ENCODE results near the gene SRRM3. TPM values are rescaled to one million over a fixed set of nuclear protein-coding genes. Genes with fewer than 3 reads are reported as not detected.
"Not testable (repeated sequence)": the region's sequence is repeated elsewhere in the genome, so short reads cannot be mapped to it uniquely, and the experiment has no call there.

The SRRM3 gene
- polyA plus RNA-seq, 3 donors from 2014 or later = not detected

GRCh38 chr7:76286842-76287403 lies 85.2 kb downstream of the SRRM3 start:
- no peak for DNase-seq
- H3K27me3 Mint-ChIP-seq (ENCODE audit: low read depth in 3 of 3) = peaks cover 4 to 12% (median 8%) of the 10 kb centered on the region in 3 donors
- no peak overlapping the region for H3K27ac Mint-ChIP-seq
- H3K4me1 Mint-ChIP-seq = peaks cover 10 to 16% of the 10 kb centered on the region in 2 donors
- H3K36me3 Mint-ChIP-seq = no peaks in the 10 kb centered on the region
- H3K4me3 Mint-ChIP-seq = no peak overlapping the region
- no peaks in the 10 kb centered on the region for H3K9me3 Mint-ChIP-seq

GRCh38 chr7:76290847-76291350 lies 89.2 kb downstream of the SRRM3 start:
- H3K36me3 Mint-ChIP-seq; H3K27ac Mint-ChIP-seq; DNase-seq; H3K27me3 Mint-ChIP-seq (ENCODE audit: low read depth in 3 of 3); H3K4me3 Mint-ChIP-seq; H3K4me1 Mint-ChIP-seq; H3K9me3 Mint-ChIP-seq: not testable (repeated sequence)

DNA sequence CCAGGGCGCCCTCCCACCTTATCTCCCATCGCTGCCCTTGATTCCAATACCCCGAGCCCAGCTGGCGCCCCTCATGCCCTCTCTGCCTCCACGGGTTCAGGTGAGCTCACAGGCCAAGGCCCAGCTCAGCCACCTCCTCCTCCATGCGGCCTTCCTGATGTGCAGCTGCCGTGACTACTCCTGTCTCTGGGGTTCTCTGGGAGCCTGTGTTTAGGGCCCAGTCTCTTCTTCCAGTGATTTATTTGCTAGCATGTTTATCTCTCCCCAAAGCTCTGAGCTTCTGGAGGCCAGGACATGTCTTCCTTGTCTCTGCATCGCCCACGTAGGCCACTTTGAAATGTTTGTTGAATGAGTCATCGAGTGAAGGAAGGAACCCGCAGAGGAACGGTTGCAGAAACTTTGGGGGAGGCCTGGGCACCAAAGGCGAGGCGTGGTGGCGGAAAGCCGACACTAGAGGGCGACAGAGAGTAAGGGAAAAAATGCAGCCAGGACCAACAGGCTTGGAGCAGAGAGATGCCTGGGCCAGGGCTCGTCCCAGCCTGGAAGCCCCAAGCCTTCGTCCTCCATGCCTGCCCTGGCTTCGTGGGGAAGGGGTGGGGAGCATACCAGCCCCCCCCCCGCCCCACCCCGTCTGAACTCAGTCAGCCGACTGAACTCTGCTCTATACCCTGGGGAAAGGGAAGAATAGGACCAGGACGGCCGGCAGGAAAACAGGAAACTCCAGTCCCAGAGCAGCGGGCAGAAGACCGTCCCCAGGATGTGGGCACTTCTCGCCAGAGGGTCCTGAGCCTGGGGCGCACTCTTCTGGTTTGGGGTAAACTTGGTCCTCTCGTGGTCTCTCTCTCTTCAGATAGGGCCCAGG lies 89.9 kb downstream of the SRRM3 start:
- Mint-ChIP-seq H3K36me3 (no peaks in the 10 kb centered on the region), H3K27me3 (ENCODE audit: low read depth in 3 of 3) (peaks cover 3 to 5% (median 3%) of the 10 kb centered on the region in 3 donors), H3K4me3 (no peak overlapping the region), H3K4me1 (peaks cover 4 to 5% of the 10 kb centered on the region in 2 donors), H3K9me3 (no peaks in the 10 kb centered on the region), H3K27ac (peak overlapping the region in 1 of 6 donors; percentile 19)
- DNase-seq = peak; percentile 75 to 79 (median 76)

DNA sequence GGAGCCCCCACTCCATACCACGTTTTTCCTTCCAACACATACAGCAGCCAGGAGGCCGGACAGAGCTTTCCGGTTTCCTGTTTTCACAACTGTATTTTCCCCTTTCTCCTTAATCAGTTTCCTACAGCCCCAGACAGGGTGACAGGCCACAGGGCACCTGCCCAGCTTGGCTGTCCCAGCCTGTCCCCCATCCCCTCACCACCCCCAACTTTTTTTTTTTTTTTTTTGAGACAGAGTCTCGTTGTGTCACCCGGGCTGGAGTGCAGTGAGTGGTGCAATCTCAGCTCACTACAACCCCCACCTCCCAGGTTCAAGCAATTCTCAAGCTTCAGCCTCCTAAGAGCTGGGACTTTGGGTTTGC lies 90.5 kb downstream of the SRRM3 start:
- Mint-ChIP-seq H3K4me1 (peaks cover 4 to 5% of the 10 kb centered on the region in 2 donors), H3K27me3 (ENCODE audit: low read depth in 3 of 3) (peaks cover 3 to 5% (median 3%) of the 10 kb centered on the region in 3 donors), H3K4me3 (no peak overlapping the region), H3K36me3 (no peaks in the 10 kb centered on the region), H3K9me3 (no peaks in the 10 kb centered on the region), H3K27ac (no peak overlapping the region)
- no peak for DNase-seq

- not testable (repeated sequence) for H3K27me3 Mint-ChIP-seq (ENCODE audit: low read depth in 3 of 3); H3K4me1 Mint-ChIP-seq; H3K27ac Mint-ChIP-seq; H3K4me3 Mint-ChIP-seq; DNase-seq; H3K36me3 Mint-ChIP-seq; H3K9me3 Mint-ChIP-seq
These were observed 91.2 kb downstream of the SRRM3 start for GRCh38 chr7:76292911-76293310.

DNA sequence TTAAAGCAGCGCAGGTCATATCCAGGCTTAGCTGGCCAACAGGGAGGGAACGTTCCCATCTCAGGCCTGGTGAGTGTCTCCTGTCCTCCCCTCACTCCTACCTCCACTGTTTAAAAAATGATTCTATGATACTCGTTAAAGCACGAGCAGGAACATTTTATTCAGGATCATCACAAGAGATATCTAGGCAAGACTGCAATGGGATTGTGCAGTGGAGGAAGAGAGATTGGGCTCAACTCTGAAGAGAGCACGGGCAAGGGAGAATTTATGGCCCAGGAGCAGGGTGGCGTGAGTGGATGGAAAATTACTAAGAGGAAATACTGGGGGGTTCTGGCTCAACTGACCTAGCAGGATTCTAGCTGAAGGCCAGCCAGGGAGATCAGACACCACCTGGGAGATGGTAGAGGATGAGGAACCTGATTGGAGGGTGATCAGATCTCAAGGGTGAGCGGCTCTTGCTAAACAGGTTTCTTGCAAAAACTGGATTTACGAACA lies 91.8 kb downstream of the SRRM3 start:
- no peak for DNase-seq
- Mint-ChIP-seq H3K36me3 (no peaks in the 10 kb centered on the region), H3K4me1 (peaks cover 4 to 5% of the 10 kb centered on the region in 2 donors), H3K27ac (no peak overlapping the region), H3K4me3 (no peak overlapping the region), H3K27me3 (ENCODE audit: low read depth in 3 of 3) (peaks cover 0 to 5% (median 3%) of the 10 kb centered on the region in 3 donors), H3K9me3 (no peaks in the 10 kb centered on the region)

- Mint-ChIP-seq H3K9me3 (no peaks in the 10 kb centered on the region), H3K4me3 (no peak overlapping the region), H3K36me3 (no peaks in the 10 kb centered on the region), H3K4me1 (peaks cover 4 to 5% of the 10 kb centered on the region in 2 donors), H3K27me3 (ENCODE audit: low read depth in 3 of 3) (peaks cover 0 to 3% (median 3%) of the 10 kb centered on the region in 3 donors), H3K27ac (no peak overlapping the region)
- no peak for DNase-seq
These were observed 92.8 kb downstream of the SRRM3 start for GRCh38 chr7:76294344-76295024.

- Mint-ChIP-seq H3K4me3 (no peak overlapping the region), H3K27me3 (ENCODE audit: low read depth in 3 of 3) (peaks cover 0 to 3% (median 2%) of the 10 kb centered on the region in 3 donors), H3K9me3 (no peaks in the 10 kb centered on the region), H3K36me3 (no peaks in the 10 kb centered on the region), H3K27ac (no peak overlapping the region), H3K4me1 (peaks cover 1 to 2% of the 10 kb centered on the region in 2 donors)
- peak in 1 of 3 donors; percentile 8 for DNase-seq
These were observed 95.3 kb downstream of the SRRM3 start for GRCh38 chr7:76296743-76297740.

GRCh38 chr7:76300166-76300731 lies 98.6 kb downstream of the SRRM3 start:
- peaks cover 15 to 19% of the 10 kb centered on the region in 2 donors for H3K4me1 Mint-ChIP-seq
- no peak for DNase-seq
- peaks cover 2 to 7% (median 4%) of the 10 kb centered on the region in 3 donors for H3K27me3 Mint-ChIP-seq (ENCODE audit: low read depth in 3 of 3)
- no peaks in the 10 kb centered on the region for H3K9me3 Mint-ChIP-seq
- H3K4me3 Mint-ChIP-seq = peak overlapping the region in 1 of 5 donors; percentile 18
- no peak overlapping the region for H3K27ac Mint-ChIP-seq
- no peaks in the 10 kb centered on the region for H3K36me3 Mint-ChIP-seq

DNA sequence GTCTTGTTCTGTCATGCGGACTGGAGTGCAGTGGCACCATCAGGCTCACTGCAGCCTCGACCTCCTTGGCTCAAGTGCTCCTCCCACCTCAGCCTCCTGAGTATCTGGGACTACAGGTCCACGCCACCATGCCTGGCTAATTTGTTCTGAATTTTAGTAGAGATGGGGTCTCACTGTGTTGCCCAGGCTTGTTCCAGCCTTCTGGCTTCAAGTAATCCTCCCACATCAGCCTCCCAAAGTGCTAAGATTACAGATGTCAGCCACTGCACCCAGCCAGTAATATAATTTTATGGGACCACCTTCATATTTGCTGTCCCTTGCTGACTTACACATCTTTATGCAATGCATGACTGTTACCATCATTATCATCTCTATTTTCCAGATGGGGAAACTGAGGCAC lies 99.3 kb downstream of the SRRM3 start:
- peaks cover 15 to 19% of the 10 kb centered on the region in 2 donors for H3K4me1 Mint-ChIP-seq
- H3K36me3 Mint-ChIP-seq = no peaks in the 10 kb centered on the region
- no peaks in the 10 kb centered on the region for H3K9me3 Mint-ChIP-seq
- DNase-seq = no peak
- H3K4me3 Mint-ChIP-seq = no peak overlapping the region
- peaks cover 2 to 7% (median 4%) of the 10 kb centered on the region in 3 donors for H3K27me3 Mint-ChIP-seq (ENCODE audit: low read depth in 3 of 3)
- H3K27ac Mint-ChIP-seq = no peak overlapping the region

DNA sequence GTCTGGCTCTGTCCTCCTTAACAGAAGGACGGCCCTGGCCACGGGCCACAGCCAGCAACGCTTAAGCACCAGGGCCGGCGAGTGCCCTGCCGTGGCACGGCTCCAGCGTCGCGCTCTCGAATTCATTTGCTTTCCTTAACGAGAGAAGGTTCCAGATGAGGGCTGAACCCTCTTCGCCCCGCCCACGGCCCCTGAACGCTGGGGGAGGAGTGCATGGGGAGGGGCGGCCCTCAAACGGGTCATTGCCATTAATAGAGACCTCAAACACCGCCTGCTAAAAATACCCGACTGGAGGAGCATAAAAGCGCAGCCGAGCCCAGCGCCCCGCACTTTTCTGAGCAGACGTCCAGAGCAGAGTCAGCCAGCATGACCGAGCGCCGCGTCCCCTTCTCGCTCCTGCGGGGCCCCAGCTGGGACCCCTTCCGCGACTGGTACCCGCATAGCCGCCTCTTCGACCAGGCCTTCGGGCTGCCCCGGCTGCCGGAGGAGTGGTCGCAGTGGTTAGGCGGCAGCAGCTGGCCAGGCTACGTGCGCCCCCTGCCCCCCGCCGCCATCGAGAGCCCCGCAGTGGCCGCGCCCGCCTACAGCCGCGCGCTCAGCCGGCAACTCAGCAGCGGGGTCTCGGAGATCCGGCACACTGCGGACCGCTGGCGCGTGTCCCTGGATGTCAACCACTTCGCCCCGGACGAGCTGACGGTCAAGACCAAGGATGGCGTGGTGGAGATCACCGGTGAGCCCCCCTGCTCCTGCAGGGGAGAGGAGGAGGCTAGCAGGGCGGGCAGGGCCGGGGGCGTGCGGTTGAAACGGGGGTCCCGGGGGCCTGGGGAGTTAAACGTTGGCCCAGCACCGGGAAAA lies 100.9 kb downstream of the SRRM3 start, which contains the start of gene HSPB1:
TSS of gene HSPB1 (plus strand) at position 327 of the 855 bp plus-strand sequence. CDS start at position 367, 40 bp downstream.
- DNase-seq = peak; percentile 47 to 63 (median 48)
- Mint-ChIP-seq H3K36me3 (no peaks in the 10 kb centered on the region), H3K4me3 (peak within 1 kb of the TSS; percentile 88 to 94 (median 91)), H3K9me3 (no peaks in the 10 kb centered on the region), H3K27ac (peak within 1 kb of the TSS in 5 of 6 donors; percentile 59 to 90 (median 75)), H3K27me3 (ENCODE audit: low read depth in 3 of 3) (peaks cover 2 to 4% (median 3%) of the 10 kb centered on the region in 3 donors), H3K4me1 (peaks cover 15 to 19% of the 10 kb centered on the region in 2 donors)

Measured in immature natural killer cell (primary cell).